Natural killer cell (primary cell): Measurements from ENCODE around the gene CLDN19. TPM values are rescaled to one million over a fixed set of nuclear protein-coding genes. Genes with fewer than 3 reads are reported as not detected.

Experiments
- ATAC-seq, 3 donors: fragments of 150-1000 bp in 2 of 3; fragments of 200-7000 bp in 1 of 3; cut with Tn5 transposase; 1 replicate in 1 of 3; 2 replicates in 2 of 3; pipeline ENCODE4 v1.10.0; 2021; ENCODE audit warnings: mild to moderate bottlenecking in 2 of 3, moderate library complexity in 2 of 3
- DNase-seq, 2 donors: peaks; one replicate each; pipeline versions ENCODE4 v3.0.0 to v3.0.0-alpha.2; 2013 to 2021; ENCODE audit warnings: mixed read lengths in 1 of 2
- H3K27ac ChIP-seq: one replicate; pipeline ENCODE4 v1.5.1; 2013; ENCODE audit warnings: mild to moderate bottlenecking, low read length
- H3K27me3 ChIP-seq: one replicate; pipeline ENCODE4 v1.6.1; 2013; ENCODE audit warnings: low read length; ENCODE audit not compliant: control insufficient read depth, insufficient read depth
- H3K36me3 ChIP-seq: one replicate; pipeline ENCODE4 v1.6.1; 2013; ENCODE audit warnings: low read length; ENCODE audit not compliant: control insufficient read depth, insufficient read depth
- H3K4me1 ChIP-seq: one replicate; pipeline ENCODE4 v1.6.1; 2013; ENCODE audit warnings: low read length; ENCODE audit not compliant: control insufficient read depth, insufficient read depth
- H3K4me3 ChIP-seq: one replicate; pipeline ENCODE4 v1.5.1; 2013; ENCODE audit warnings: low read length
- H3K9me3 ChIP-seq: one replicate; pipeline ENCODE4 v1.6.1; 2013; ENCODE audit warnings: low read length; ENCODE audit not compliant: control insufficient read depth, insufficient read depth
- H3K27ac Mint-ChIP-seq, 2 donors: one replicate each; pipeline ENCODE4 v1.8.0; 2022; ENCODE audit warnings: mild to moderate bottlenecking in 2 of 2, mixed read lengths in 2 of 2, moderate library complexity in 1 of 2
- H3K27me3 Mint-ChIP-seq, 2 donors: one replicate each; pipeline ENCODE4 v1.8.0; 2022; ENCODE audit warnings: low read depth in 2 of 2, mixed read lengths in 2 of 2
- H3K36me3 Mint-ChIP-seq: one replicate; pipeline ENCODE4 v1.8.0; 2022; ENCODE audit warnings: mixed read lengths
- H3K4me1 Mint-ChIP-seq, 2 donors: one replicate each; pipeline ENCODE4 v1.8.0; 2022; ENCODE audit warnings: mixed read lengths in 2 of 2
- H3K4me3 Mint-ChIP-seq: one replicate; pipeline ENCODE4 v1.8.0; 2022; ENCODE audit warnings: mild to moderate bottlenecking, moderate library complexity, mixed read lengths
- H3K9me3 Mint-ChIP-seq, 2 donors: one replicate each; pipeline ENCODE4 v1.8.0; 2022; ENCODE audit warnings: mixed read lengths in 2 of 2
- CTCF ChIP-seq: fragments of 200-600 bp; IDR thresholded peaks from one replicate; pipeline ENCODE4 v1.8.0; 2022; ENCODE audit warnings: antibody characterized with exemption
- WGBS: methylation state at CpG from one replicate; pipeline ENCODE4 v1.1.7; 2013; ENCODE audit warnings: missing lambda C conversion rate; ENCODE audit not compliant: insufficient coverage; 5-methylcytosine and 5-hydroxymethylcytosine counted together
- intact Hi-C: fragments of 100-400 bp; cut with micrococcal nuclease; formaldehyde crosslinking; loops from one replicate; pipeline ENCODE4 v1.14.2; 2022
- total RNA-seq, 4 donors: library from RNA; stranded (reverse); fragments of 120-200 nt in 1 of 4; gene quantifications; one replicate each; pipeline versions ENCODE4 v1.2.3 to v1.2.4, GENCODE V29; 2013 to 2022

CLDN19 gene
- total RNA-seq, 3 donors from 2014 or later (not counting 1 experiment from before 2014, with no cell fraction given): not detected

GRCh38 chr1:42743317-42744147 lies 3.5 kb upstream of the CLDN19 start:
- no peaks in the 10 kb centered on the region for H3K9me3 ChIP-seq
- Mint-ChIP-seq H3K36me3 (no peaks in the 10 kb centered on the region), H3K27ac (no peak overlapping the region), H3K9me3 (no peaks in the 10 kb centered on the region), H3K4me1 (no peaks in the 10 kb centered on the region), H3K27me3 (no peaks in the 10 kb centered on the region), H3K4me3 (no peak overlapping the region)
- DNase-seq: no peak
- no peak for ATAC-seq
- H3K27me3 ChIP-seq: no peaks in the 10 kb centered on the region
- WGBS: 84% methylated on average over 21 of the region's 21 CpGs
- peaks cover 13% of the 10 kb centered on the region for H3K36me3 ChIP-seq
- no peaks in the 10 kb centered on the region for H3K4me1 ChIP-seq
- H3K4me3 ChIP-seq: no peak overlapping the region
- H3K27ac ChIP-seq: no peak overlapping the region
- no peak for TF ChIP-seq CTCF
- intact Hi-C loops: no loop called here

DNA sequence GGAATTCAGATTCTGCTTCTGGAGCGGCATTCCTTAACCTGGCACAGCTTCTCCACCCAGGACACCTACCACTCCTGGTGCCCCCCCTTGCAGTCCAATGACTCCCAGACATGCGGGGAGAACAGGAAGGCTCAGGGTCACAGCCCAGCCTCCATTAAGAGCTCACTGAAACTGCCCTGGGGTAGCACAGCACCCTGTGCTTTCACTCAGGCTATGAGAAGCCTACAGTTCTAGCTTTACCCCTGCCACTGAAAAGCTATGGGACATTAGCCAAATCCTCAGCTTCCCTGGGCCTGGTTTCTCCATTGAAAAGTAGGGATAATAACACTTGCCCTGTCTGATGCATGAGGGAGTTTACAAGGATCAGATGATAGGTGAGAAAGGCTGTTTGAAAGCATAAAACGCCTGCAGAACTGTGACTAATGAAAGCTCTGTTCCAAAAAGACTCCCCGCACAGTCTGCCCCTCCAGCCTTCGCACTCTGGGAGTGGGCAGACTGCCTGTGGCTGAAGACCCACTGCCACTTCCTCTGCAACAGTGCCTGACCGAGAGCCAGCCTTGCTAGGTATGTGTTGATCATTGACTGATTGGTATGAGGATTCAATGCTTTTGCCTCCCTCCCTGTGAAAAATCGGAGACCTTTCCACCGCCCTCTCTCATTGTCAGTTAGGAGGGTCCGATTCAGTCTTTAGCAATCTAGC lies 2.7 kb upstream of the CLDN19 start:
- H3K27me3 Mint-ChIP-seq: no peaks in the 10 kb centered on the region
- H3K36me3 Mint-ChIP-seq: no peaks in the 10 kb centered on the region
- Histone ChIP-seq H3K27me3 (no peaks in the 10 kb centered on the region), H3K4me1 (no peaks in the 10 kb centered on the region), H3K27ac (no peak overlapping the region), H3K9me3 (no peaks in the 10 kb centered on the region), H3K4me3 (no peak overlapping the region), H3K36me3 (peaks cover 8% of the 10 kb centered on the region)
- ATAC-seq (no peak), DNase-seq (no peak)
- H3K4me1 Mint-ChIP-seq: no peaks in the 10 kb centered on the region
- no peaks in the 10 kb centered on the region for H3K9me3 Mint-ChIP-seq
- no peak overlapping the region for H3K4me3 Mint-ChIP-seq
- TF ChIP-seq CTCF: no peak
- WGBS: 88% methylated on average over 9 of the region's 9 CpGs
- H3K27ac Mint-ChIP-seq: no peak overlapping the region
- intact Hi-C loops: no loop called here

GRCh38 chr1:42742141-42742540 lies 2.1 kb upstream of the CLDN19 start:
- H3K27me3 Mint-ChIP-seq: no peaks in the 10 kb centered on the region
- H3K36me3 Mint-ChIP-seq: no peaks in the 10 kb centered on the region
- no peak overlapping the region for H3K27ac Mint-ChIP-seq
- DNase-seq (no peak), ATAC-seq (no peak)
- H3K4me1 Mint-ChIP-seq: peaks cover 0 to 3% of the 10 kb centered on the region in 2 donors
- Histone ChIP-seq H3K27me3 (no peaks in the 10 kb centered on the region), H3K36me3 (peaks cover 8% of the 10 kb centered on the region), H3K4me3 (no peak overlapping the region), H3K27ac (no peak overlapping the region), H3K9me3 (no peaks in the 10 kb centered on the region), H3K4me1 (peaks cover 5% of the 10 kb centered on the region)
- no peaks in the 10 kb centered on the region for H3K9me3 Mint-ChIP-seq
- intact Hi-C loops: no loop called here
- no peak overlapping the region for H3K4me3 Mint-ChIP-seq
- 88% methylated on average over 8 of the region's 8 CpGs for WGBS
- TF ChIP-seq CTCF: no peak
